GM19193 (cell line): ENCODE data around the gene ZC3H8.

Experiments
- POLR2A ChIP-seq: IDR thresholded peaks from 4 replicates; pipeline ENCODE4 v1.6.1; 2011; ENCODE audit not compliant: insufficient read depth, insufficient read length; ENCODE audit errors: extremely low read depth

Gene ZC3H8

DNA sequence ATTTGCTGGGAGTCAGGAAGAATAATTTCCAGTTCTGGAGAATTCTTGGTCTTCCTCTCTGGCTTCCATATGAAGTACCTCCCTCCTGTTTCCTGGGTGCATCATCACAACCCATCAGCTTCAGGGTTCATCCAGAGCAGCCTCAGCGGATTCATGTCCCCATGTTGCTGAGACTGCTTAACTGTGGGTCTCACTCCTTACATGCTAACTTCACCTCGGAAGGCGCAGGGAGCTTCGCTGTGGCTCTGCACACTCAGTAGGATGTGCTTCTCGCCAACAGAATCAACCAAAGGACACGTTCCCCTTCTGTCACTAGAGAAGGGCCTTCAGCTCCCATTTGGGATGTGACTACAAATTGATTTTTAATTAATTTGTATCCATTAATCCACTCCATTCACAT, 92.5 kb downstream of the ZC3H8 start:
- TF ChIP-seq POLR2A = no peak
